OCI-M2 (cell line): ENCODE results near the gene ARHGAP42.

Experiments
- DNase-seq: peaks from one replicate; lab custom pipeline; 2025; ENCODE audit not compliant: unreplicated experiment; lab: John Stamatoyannopoulos, UW

Gene ARHGAP42

DNA sequence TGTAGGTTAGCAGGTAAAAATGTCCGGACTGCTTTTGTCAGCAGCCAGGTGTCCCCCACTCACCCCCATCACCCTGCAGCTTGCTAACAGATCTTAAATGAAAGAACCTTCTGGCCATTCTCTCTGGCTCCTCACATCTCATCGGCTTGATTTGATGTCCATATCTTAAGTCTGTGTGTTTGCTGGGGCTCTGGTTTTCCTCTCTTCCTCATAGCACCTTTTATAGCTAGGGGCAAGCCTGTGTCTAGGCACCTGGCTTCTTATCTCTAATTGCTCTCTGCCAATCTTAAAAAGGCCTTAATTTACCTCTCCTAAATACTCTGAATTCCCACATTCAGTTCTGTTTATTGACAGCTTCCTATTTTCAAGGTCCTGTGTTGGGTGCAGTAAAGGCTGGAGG lies 72.0 kb downstream of the ARHGAP42 start:
- DNase-seq = no peak

DNA sequence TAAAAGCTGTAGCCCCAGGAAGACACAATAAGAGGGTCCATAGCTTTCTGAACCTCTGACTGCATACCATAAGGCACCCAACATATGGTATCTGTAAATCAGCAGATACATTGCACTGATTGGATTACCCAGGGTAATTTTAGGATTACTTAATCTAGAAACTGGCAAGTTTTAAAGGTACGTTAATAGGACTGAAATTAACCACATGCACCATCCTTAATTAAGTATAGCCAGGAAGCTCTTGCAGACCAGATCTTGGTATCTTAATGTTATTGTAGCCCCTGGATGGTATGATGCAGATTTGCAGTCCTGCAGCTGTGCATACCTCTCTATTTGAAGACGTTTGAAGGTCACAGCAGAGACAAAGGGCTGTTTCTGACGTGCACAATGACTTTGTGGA lies 72.8 kb downstream of the ARHGAP42 start:
- DNase-seq = no peak

DNA sequence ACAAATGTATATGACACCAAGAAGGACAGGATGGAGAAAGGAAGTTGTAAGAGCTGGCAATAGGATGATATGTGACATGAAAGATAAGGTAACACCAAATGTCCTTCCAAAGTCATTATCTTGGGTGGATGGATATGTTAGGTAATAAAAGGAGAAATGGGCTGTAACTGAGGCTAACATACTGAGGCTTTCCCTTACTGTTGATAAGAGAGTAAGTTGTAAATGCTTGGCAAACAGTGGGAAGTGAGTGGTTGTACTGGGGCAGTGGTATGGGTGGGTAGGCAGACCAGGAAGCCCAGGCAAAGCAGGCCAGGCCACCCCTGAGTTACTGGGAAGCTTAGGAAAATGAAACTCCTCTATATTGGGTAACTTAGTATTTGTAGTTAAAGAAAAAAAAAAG lies 73.7 kb downstream of the ARHGAP42 start:
- no peak for DNase-seq

DNA sequence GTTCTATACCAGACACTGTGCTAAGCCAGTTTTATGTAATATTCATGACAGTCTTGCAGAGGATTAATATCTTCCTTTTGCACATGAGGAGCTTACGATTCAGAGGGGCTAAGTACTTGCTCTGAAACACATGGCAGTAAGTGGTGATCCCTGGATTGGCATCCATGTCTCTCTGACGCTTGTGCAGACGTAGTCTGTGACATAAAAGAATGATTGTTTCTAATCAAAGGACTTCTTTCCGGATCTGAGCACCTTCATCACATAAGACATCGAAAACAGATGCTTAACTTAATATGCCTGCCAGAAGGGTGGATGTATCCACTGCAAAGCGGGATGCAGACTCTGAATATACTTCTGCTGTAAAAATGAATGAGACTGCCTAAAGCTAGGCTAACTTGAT lies 74.8 kb downstream of the ARHGAP42 start:
- no peak for DNase-seq

GRCh38 chr11:100766764-100767163 lies 79.7 kb downstream of the ARHGAP42 start:
- no peak for DNase-seq

DNA sequence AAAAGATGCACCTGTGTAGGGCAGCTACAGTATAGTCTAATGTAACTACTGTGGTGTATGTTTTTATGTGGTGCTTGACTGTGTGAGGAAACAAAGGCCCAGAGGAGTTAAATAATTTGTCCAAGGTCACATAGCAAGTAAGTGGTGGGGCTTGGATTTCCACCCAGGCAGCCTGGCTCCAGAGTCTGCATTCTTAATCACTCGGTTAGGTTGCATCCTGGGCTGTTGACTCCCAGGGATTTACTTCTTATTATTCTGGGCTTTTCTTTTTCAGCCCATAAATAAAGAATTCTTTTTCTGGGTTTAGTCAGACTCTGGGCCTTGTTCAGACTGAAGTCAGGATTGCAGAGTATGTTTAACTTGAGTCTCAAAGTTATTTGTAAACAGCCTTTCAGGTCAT lies 82.1 kb downstream of the ARHGAP42 start:
- DNase-seq = no peak

- DNase-seq = no peak
These were observed 82.5 kb downstream of the ARHGAP42 start for GRCh38 chr11:100769617-100770016.

DNA sequence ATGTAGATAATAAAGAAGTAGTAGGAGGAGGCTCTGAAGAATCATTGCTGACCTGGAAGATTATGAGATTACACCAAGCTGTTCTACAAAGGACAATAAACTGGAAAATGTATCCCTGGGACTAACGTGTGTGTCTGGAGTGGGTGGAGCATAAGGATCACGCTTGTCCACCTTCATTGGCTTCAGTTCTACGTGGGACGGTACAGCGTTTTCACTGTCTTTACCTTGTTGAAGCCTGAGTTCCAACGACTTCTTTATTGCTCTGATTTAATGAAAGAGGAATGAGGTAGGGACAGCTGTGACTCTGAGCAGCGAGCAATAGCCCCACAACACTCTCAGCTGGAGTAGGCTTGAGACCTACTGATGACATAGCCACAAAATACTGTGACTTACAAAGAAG lies 87.0 kb downstream of the ARHGAP42 start:
- no peak for DNase-seq

DNA sequence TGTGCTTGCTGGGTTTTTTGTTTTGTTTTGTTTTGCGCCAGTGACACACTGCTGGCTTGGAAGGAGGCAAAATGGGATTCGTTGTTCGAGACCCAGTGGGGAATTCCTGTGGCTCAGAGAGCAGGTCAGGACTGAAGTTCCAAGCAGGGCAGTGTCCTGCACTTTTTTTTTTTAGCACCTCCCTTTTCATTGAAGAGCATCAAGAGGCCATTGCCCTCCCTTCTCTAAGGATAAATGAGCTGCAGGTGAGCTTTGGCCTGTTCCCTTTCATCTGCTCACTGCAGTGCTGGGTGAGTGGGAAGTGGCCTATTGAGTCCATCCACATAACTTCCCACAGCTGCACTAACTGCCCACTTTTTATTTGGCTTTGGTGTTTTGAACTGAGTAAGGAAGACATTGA lies 87.8 kb downstream of the ARHGAP42 start:
- no peak for DNase-seq

DNA sequence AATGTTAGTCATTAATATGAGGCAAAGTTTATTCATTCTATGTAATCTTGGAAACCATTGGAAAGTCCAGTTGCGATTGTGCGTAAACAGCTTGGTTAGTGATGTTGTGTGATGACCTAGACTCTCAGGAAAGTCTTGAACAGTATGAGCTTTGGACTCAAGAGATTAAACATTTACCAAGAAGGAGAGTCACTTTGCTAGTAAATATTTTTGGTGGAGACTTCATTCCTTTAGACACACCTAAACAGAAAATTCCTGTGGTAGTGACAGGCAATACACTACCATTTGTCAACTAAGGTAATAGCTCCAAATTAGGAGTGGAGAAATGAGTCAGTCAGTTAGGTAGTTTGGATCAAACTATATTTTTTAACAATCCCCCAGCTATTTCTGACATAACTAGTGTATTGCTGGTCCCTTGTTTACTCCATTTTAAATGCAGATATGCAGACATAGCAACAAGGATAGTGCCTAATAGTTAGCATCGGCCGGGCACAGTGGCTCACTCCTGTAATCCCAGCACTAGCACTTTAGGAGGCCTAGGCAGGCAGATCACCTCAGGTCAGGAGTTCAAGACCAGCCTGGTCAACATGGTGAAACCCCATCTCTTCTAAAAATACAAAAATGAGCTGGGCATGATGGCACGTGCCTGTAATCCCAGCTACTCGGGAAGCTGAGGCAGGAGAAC lies 89.3 kb downstream of the ARHGAP42 start:
- no peak for DNase-seq

DNA sequence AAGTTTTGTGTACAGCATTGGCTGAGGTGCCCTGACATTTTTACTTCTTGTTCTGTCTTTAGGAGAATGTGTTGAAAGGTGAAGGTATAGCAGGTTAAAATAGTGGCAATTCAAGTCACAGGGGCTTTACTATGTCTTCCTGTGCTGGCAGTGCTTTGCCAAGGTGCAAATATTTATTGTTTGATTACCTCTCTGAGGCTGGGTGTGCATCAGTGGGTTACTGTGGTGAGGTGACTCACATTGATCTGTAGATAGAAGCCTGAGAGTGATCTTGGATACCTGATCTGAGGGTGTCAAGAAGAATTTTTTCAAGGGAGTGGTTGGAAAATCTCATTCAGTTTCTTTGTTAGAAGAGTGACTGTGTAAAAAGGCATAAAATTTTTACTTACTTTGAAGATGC lies 90.0 kb downstream of the ARHGAP42 start:
- no peak for DNase-seq

GRCh38 chr11:100777736-100778135 lies 90.6 kb downstream of the ARHGAP42 start:
- no peak for DNase-seq

GRCh38 chr11:100778166-100778785 lies 91.2 kb downstream of the ARHGAP42 start:
- DNase-seq = no peak

DNA sequence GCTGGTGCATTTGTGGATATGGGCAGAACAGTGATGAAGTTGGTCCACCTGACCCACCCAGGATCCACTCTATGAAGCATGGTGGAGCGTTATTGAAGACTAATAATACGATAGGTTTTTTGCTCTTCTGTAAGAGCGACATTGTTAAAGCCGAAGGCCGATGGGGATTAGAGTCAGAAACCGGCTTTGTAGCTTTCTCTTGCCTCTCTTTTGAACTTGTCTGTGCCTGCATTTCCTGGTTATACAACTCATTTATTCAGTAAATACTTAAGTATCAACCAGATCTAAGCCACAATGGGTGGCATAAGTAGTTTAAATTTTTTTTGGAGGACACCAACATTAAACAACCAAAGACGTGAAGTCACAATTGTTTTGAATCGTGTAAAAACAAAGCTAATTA lies 93.4 kb downstream of the ARHGAP42 start:
- DNase-seq = no peak

DNA sequence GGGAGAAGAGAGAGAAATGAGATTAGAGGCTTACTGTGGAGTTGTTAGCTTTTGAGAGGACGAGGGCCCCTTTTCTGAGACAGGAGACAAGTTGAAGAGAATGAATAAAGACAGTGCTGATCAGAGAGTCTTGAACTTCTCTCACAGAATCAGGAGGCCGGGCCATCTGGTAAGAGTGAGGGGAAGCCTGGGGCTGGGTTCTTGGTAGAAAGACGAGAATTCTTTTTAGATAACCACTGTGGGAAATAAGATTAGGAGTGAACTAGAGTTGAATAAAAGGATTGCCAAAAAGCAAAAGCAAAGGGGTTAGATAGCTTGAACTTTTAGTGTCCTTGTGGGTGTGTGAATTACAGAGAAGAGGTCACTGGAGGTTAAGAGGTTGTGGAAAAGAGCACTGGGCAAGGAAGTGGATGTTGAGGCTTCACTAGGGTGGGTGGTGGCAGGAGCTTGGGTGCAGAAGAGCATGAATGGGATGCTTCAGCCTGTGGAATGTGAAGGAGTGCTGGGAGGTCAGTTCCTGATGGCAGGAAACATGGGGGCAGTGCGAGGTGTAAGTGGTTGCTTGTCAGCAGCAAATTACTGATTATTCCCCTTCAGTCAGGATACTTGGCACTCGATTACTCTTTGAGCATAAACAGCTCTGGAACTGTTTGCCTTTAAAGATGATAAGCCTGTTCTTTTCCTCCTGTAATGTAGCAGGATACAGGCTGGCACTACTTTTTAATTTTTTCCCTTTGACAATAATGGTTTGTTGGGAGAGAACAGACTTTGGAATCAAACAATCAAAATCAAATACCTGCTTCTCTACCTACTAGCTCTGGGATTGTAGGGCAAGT lies 98.3 kb downstream of the ARHGAP42 start:
- DNase-seq = no peak

- DNase-seq = no peak
These were observed 101.6 kb downstream of the ARHGAP42 start for GRCh38 chr11:100788561-100789295.

GRCh38 chr11:100789500-100789899 lies 102.4 kb downstream of the ARHGAP42 start:
- no peak for DNase-seq

- DNase-seq = no peak
These were observed 103.0 kb downstream of the ARHGAP42 start for GRCh38 chr11:100790073-100790472.

DNA sequence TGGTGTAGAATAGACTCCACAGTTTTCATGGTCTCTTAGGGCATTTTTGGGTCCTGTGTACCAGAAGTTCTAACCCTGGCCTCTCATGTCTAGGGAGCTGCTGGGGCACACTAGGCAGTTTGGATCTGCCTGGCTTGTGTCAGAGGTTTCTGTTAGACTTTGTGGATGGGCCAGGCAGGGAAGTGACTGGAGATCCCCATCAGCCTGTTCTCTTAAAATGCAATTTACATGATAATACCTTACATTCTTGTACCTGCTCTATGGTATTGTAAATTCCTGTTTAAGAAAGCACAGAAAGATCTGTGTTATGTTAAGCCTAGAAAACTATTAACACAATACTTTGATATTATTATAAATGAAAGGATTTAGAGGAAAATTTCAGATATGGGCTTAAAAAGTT lies 104.0 kb downstream of the ARHGAP42 start:
- DNase-seq = no peak

DNA sequence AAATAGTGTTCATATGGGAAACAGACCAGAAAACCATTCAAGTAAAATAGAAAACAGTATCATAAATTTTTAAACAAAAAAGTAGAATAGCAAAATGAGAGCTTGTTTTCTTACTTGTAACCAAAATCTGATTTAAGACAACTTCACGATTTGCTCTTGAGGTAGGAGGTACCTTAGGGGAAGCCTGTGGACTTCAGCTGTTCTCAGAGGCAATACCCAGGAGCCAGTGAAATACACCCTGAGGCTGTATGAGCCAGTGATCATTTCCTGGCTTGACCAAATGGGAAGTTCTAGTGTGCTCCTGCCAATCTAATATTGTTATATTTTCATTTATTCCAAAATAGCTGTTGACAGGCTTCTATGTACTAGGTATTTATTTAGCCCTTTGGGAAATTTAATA lies 104.8 kb downstream of the ARHGAP42 start:
- no peak for DNase-seq

- DNase-seq = no peak
These were observed 106.4 kb downstream of the ARHGAP42 start for GRCh38 chr11:100793525-100793924.
